HS-5 (cell line): Measurements from ENCODE around the gene CLASRP.

Experiments
- DNase-seq: peaks from one replicate; pipeline ENCODE4 v3.0.0-alpha.2; 2012; ENCODE audit warnings: low read depth

Gene CLASRP

DNA sequence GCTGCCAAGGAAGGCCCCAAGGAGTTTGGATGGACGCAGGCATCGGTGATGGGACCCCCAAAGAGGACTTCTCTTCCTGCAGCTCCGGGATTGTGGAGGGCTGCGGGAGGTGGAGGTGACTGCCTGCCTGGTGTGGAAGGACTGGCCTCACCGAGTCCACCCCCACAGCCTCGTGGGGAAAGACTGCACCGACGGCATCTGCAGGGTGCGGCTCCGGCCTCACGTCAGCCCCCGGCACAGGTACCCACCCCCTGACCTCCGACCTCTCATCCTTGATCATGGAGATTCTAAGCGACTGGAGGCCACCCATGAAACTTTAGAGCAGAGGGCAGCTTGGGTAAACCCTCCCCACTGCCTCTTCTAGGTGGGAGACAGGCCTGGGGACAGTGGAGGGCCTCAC, 16.9 kb upstream of the CLASRP start:
- DNase-seq: no peak

DNA sequence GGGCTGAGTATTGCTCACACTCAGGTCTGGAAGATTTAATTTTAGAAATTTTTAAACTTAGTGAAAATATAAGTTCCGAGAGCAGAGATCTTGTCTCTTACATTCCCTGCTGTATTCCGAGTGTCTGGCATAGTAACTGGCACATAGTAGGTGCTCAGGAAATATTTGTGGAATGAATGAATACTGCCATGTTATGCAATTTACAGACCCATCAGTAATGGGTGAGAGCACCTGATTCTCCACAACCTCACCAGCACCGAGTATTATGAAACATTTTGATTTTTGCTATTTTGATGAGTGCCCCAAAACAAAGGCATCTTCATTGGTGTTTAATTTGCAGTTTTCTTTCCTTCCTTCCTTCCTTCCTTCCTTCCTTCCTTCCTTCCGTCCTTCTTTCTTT, 15.8 kb upstream of the CLASRP start:
- DNase-seq: no peak

- no peak for DNase-seq
Measured at GRCh38 chr19:45025264-45025663, 13.6 kb upstream of the CLASRP start.

GRCh38 chr19:45027371-45027770, 11.5 kb upstream of the CLASRP start:
- no peak for DNase-seq

DNA sequence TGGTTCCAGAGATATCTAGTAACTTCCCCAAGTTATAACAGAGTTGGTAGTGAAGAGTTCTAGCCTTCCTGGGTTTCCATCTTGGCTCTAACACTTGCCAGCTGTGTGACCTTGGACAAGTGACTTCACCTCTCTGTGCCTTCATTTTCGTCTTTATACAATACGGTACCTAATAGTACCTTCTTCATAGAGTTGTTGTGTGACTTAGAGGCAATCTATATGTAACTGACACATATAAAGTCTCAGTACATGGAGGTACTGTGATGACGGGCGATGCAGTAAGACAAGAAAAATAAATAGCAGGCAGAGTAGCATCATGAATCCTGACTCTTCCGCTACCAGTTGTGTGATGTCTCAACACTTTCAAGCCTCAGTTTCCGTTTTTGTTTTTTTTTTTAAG, 8.0 kb upstream of the CLASRP start:
- DNase-seq: no peak

- DNase-seq: no peak
Measured at GRCh38 chr19:45032421-45032820, 6.4 kb upstream of the CLASRP start.

DNA sequence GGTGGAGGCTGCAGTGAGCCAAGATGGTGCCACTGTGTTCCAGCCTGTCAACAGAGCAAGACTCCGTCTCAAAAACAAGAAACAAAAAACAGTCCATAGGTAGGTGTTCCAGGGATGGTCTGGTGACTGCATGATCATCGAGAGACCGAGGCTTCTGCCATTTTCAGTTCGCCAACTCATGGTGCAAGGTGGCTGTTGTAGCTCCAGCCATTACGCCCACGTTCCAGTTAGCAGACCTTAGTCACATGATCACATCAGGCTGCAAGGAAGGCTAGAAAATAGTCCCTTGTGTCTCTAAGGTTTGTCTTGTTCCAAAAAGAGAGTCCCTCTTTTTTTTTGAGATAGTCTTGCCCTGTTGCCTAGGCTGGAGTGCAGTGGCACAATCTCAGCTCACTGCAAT, 3.1 kb upstream of the CLASRP start:
- no peak for DNase-seq

GRCh38 chr19:45037393-45038169, 1.3 kb upstream of the CLASRP start:
- DNase-seq: no peak

GRCh38 chr19:45040059-45040771, 1.4 kb downstream of the CLASRP start:
- no peak for DNase-seq

DNA sequence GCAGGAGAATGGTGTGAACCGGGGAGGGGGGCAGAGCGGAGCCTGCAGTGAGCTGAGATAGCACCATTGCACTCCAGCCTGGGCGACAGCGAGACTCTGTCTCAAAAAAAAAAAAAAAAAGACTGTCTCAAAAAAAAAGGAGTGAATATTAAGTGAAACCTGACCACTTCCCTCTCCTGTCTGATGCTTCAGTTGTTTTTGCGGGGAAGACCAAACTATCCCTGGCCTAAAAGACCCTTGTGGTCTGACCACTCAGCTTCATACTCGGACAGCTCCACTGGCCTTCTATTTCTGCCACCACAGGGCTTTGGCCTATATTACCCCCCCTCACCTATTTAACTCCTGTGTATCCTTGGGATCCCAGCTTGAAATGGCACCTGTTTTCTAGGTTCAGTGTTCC, 2.3 kb downstream of the CLASRP start:
- DNase-seq: no peak

DNA sequence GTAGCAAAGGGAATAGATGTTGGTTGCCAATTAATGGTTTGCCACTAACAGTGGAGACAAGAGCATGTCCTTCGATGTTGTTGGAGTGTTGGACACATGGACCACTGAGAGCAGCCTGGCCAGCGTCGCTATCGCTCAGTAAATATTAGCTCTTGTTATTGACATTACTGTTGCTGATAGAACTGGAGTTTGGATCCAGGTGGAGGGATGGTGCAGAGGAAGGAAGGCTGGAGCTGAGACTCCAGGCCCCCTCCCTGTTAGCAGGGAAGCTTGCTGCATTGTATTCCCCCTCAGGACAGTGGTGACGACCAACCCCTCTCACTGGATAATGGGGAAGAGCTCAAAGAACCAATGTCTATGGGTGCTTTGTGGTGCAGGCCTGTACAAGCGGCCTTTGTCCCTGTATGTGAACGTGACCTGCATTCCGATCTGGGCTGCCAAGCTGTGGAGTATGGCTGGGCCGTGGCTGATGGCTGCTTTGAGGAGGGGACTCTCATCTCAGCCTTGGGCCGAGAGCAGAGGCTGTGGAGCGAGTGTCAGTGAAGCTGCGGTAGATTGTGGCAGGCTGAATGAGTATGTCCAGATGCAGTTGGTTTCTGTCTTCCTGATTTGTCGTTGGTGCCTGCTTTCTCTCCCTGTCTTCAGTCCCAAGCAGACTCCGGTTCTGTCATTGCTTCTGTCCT, 7.0 kb downstream of the CLASRP start:
- no peak for DNase-seq

DNA sequence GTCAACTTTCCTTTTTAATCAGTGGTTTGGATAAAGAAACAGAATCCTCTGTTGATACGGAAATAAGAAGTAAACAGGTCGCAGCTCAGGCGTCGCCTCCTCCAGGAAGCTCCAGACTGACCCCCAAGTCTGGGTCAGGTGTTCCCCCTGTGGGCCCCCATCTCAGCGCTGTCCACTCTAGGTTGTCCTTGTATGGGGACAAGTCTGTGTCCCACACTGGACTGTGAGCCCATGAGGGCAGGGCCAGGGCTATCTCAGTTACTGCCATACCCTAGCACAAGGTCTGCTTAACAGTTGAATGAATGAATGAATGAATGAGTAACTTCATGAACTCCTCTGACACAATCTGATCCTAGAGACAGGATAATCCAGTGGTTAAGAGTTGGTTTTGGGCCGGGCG, 7.5 kb downstream of the CLASRP start:
- no peak for DNase-seq

DNA sequence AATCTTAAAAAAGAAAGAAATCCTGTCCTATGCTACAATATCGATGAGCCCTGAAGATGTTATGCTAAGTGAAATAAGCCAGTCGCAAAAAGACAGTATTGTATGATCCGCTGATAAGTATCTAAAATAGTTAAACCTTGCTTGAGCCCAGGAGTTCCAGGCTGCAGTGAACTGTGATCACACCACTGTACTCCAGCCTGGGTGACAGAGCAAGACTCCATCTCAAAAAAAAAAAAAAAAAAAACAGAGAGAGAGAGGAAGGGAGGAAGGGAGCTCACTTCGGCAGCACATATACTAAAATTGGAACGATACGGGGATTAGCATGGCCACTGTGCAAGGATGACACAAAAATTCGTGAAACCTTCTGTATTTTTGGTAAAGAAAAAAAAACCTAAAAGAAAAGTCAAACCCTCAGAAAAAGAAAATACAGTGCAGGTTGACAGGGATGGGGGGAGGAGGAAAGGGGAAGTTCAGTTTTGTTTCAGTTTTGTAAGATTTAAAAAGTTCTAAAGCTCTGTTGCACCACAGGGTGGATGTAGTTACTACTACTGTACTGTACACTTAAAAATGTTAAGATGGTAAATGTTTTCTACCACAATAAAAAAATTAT, 8.4 kb downstream of the CLASRP start:
- DNase-seq: no peak

DNA sequence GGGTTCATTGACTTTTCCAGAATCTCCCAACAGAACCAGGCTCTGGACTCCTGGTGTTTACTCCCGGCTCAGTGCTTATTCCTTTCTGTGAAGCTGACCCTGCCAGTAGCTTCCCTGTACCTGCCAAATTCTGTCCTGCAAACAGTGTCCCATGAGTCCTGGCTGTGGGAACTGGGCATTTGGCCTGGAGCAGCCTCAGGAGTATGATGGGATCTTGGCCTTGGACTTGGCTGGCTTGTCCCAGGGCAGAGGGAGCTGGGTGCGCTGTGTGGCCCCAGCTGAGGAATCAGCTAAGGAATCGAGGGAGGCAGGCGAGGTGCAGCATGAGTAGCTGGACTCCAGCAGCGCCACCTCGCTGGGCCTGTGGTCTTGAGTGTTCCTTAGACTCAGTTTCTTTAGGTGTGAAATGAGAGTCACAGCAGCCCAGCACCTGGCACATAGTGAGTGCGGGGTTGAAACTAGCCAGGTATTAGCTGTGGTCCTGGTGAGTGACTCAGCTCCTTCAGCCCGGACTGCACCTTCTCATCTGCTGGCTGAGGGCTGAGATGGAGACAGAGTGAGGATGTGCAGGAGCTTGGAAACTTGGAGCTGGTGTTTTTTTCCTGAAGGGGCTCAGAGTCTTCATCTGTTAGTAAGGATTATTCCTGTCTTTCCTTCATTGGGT, 10.4 kb downstream of the CLASRP start:
- DNase-seq: no peak

GRCh38 chr19:45050036-45050435, 11.2 kb downstream of the CLASRP start:
- no peak for DNase-seq

DNA sequence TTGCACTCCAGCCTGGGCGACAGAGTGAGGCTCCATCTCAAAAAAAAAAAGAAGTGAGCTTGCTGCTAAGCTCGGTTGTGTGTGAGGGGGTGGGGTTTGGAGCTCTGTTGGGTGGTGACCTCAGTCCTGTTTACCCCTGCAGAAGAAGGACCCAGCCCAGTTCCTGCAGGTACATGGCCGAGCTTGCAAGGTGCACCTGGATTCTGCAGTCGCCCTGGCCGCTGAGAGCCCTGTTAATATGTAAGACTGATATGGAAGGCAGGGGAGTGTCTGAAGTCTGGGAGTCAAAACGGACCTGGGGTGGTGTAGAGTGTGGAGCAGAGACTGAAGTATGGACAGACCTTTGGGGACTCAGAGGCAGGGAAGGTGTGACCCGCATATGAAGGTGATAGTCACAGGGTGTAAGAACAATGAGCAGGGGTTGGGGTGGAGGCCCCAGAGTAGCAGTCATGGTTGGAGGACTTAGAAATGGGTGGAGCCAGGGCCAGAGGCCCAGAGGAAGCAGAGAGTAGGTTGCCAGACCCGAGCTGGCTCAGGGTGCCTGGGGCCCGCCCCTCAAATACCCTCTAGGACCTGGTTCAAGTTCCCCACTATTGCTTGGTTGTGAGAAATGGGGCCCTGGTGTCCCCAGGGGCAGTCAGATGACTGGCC, 13.2 kb downstream of the CLASRP start:
- no peak for DNase-seq

DNA sequence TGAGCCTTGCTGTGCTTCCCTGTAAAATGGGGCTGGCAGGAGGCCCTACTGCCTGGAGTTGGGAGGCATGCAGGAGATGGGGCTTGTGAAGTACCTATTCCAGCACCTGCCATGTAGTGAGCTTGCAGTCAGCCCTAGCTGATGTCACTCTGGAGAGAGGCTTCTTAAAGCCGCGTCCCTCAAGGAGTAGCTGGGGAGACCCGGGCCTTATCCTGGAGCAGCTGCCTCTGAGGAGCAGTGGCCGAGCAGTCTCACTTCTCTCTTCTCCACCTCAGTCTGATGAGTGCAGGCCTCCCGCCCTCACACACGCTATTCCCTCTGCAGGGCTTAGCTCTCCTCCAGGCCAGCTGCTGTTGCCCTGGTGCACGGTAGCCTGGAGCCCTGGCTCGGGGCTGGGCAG, 18.0 kb downstream of the CLASRP start:
- DNase-seq: no peak

- no peak for DNase-seq
Measured at GRCh38 chr19:45057444-45057843, 18.6 kb downstream of the CLASRP start.

GRCh38 chr19:45058622-45059159, 19.8 kb downstream of the CLASRP start:
- DNase-seq: no peak

DNA sequence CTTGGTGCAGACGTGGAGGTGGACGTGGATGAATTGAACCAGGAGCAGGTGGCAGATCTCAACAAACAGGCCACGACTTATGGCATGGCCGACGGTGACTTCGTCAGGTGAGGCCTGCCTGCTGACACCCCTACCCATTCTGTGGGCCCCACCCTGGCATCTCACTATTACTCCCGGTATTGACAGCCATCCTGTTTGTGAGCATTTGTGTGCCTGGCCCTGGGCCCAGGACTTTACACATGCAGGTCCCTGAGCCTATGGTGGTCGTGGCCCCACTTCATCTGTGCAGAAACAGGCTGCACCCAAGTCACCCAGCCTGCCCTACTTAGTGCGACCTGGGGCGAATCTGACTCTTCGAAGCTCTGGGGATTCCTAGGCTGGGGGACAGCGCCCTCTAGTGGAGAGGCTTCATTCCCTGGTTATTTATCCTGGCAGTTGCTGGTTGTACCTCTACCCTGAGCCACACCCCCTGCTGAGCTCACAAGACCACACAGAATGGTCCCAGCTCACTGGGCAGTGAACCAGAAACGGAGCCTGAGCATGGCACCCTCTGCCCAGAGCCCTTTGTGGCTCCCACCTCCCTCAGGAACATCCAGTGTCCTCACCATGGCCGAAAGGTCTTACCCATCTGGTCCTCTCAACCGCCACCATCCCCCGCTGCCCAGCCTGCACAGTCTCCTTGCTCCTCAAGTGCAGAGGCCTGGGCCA, 20.6 kb downstream of the CLASRP start:
- no peak for DNase-seq

DNA sequence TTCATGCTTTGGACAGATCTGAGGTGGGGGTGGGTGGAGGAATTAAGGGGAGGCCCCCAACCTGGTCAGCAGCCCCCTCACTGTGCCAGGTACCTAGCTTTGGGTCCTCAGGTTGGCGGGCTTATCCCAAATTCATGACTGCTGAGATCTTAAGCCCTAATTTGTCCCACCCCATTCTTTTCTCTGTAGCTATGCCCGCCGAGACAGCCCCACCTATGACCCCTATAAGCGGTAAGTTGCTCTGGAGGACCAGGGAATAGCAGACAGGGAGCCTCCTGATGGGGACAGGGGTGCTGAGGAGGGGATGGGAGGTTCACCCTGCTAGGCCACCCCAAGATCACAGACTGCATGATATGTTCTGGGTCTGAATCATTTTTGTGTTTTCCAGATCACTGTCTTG, 23.1 kb downstream of the CLASRP start:
- no peak for DNase-seq
